Measurements from ENCODE around the gene RAB12.
"Not testable (repeated sequence)": the region's sequence is repeated elsewhere in the genome, so short reads cannot be mapped to it uniquely, and the experiment has no call there.

The RAB12 gene

GRCh38 chr18:8608795-8609658 lies at the start of gene RAB12:
TSS of gene RAB12 (plus strand) at chr18:8609437. CDS start at chr18:8609440, 3 bp downstream.
- Histone ChIP-seq H3K36me3 (peaks cover 9 to 25% (median 14%) of the 10 kb centered on the region in 11 experiments; a peak in 20 of 22 replicates), H3K4me3 (peak within 1 kb of the TSS; percentile 92 to 99 (median 97)), H3K27me3 (no peaks in the 10 kb centered on the region), H4K20me1 (peaks cover 36 to 45% (median 44%) of the 10 kb centered on the region in 11 experiments), H3K9ac (peak within 1 kb of the TSS; percentile 85 to 97 (median 94)), H3K4me1 (peaks cover 56 to 69% (median 62%) of the 10 kb centered on the region in 10 experiments), H3K9me3 (replicated peaks in 1 of 11) (no peaks in the 10 kb centered on the region), H3K27ac (peak within 1 kb of the TSS; percentile 79 to 91 (median 88)), H3K4me2 (peak within 1 kb of the TSS; percentile 88 to 98 (median 94))
- no peak for TF ChIP-seq Cebpa-rat (IDR thresholded peaks at IDR 0.05)

GRCh38 chr18:8559612-8560186 lies 49.5 kb upstream of the RAB12 start:
- no peak for TF ChIP-seq Cebpa-rat (IDR thresholded peaks at IDR 0.05)
- Histone ChIP-seq H4K20me1 (no peaks in the 10 kb centered on the region), H3K4me3 (no peak overlapping the region), H3K36me3 (no peaks in the 10 kb centered on the region), H3K27me3 (no peaks in the 10 kb centered on the region), H3K27ac (no peak overlapping the region), H3K9me3 (replicated peaks in 1 of 11) (no peaks in the 10 kb centered on the region; a peak in 1 of 22 replicates), H3K4me1 (peaks cover 0 to 6% (median 0%) of the 10 kb centered on the region in 10 experiments; a peak in 6 of 20 replicates), H3K9ac (no peak overlapping the region), H3K4me2 (peak overlapping the region in 4 of 11 experiments; percentile 6 to 16 (median 10); a peak in 3 of 22 replicates)

GRCh38 chr18:8561123-8561910 lies 47.9 kb upstream of the RAB12 start:
- H3K9me3 ChIP-seq (replicated peaks in 1 of 11) = no peaks in the 10 kb centered on the region; a peak in 1 of 22 replicates
- no peak overlapping the region for H3K4me2 ChIP-seq
- no peak overlapping the region for H3K9ac ChIP-seq
- H4K20me1 ChIP-seq = no peaks in the 10 kb centered on the region
- no peak for TF ChIP-seq Cebpa-rat (IDR thresholded peaks at IDR 0.05)
- peaks cover 0 to 6% (median 0%) of the 10 kb centered on the region in 10 experiments; a peak in 6 of 20 replicates for H3K4me1 ChIP-seq
- H3K27me3 ChIP-seq = no peaks in the 10 kb centered on the region
- no peak overlapping the region for H3K27ac ChIP-seq
- H3K4me3 ChIP-seq = no peak overlapping the region
- no peaks in the 10 kb centered on the region for H3K36me3 ChIP-seq

- no peaks in the 10 kb centered on the region for H3K36me3 ChIP-seq
- H3K4me2 ChIP-seq = no peak overlapping the region
- H4K20me1 ChIP-seq = no peaks in the 10 kb centered on the region
- TF ChIP-seq Cebpa-rat (IDR thresholded peaks at IDR 0.05) = no peak
- H3K27ac ChIP-seq = no peak overlapping the region
- peaks cover 0 to 6% (median 0%) of the 10 kb centered on the region in 10 experiments; a peak in 6 of 20 replicates for H3K4me1 ChIP-seq
- no peaks in the 10 kb centered on the region; a peak in 1 of 22 replicates for H3K9me3 ChIP-seq (replicated peaks in 1 of 11)
- H3K9ac ChIP-seq = no peak overlapping the region
- H3K27me3 ChIP-seq = no peaks in the 10 kb centered on the region
- no peak overlapping the region for H3K4me3 ChIP-seq
Observed at GRCh38 chr18:8562070-8562469, 47.2 kb upstream of the RAB12 start.

- Histone ChIP-seq H3K27ac (no peak overlapping the region), H3K9ac (no peak overlapping the region), H3K9me3 (replicated peaks in 1 of 11) (no peaks in the 10 kb centered on the region; a peak in 1 of 22 replicates), H3K4me1 (peaks cover 0 to 6% (median 0%) of the 10 kb centered on the region in 10 experiments; a peak in 6 of 20 replicates), H3K27me3 (no peaks in the 10 kb centered on the region), H4K20me1 (no peaks in the 10 kb centered on the region), H3K4me2 (no peak overlapping the region), H3K4me3 (no peak overlapping the region), H3K36me3 (no peaks in the 10 kb centered on the region)
- no peak for TF ChIP-seq Cebpa-rat (IDR thresholded peaks at IDR 0.05)
Observed at GRCh38 chr18:8562919-8563318, 46.3 kb upstream of the RAB12 start.

- no peak for TF ChIP-seq Cebpa-rat (IDR thresholded peaks at IDR 0.05)
- H3K4me1 ChIP-seq = no peaks in the 10 kb centered on the region
- H3K9ac ChIP-seq = no peak overlapping the region
- H3K9me3 ChIP-seq (replicated peaks in 1 of 11) = 0 out of 22 replicates have a peak, but pooled peaks cover 0 to 7% (median 0%) of the 10 kb centered on the region in 11 experiments
- no peak overlapping the region for H3K4me3 ChIP-seq
- no peaks in the 10 kb centered on the region for H3K36me3 ChIP-seq
- no peaks in the 10 kb centered on the region for H3K27me3 ChIP-seq
- H4K20me1 ChIP-seq = no peaks in the 10 kb centered on the region
- H3K4me2 ChIP-seq = no peak overlapping the region
- no peak overlapping the region for H3K27ac ChIP-seq
Observed at GRCh38 chr18:8571399-8571798, 37.8 kb upstream of the RAB12 start.

- not testable (repeated sequence) for H3K4me1 ChIP-seq; H3K4me2 ChIP-seq; H3K27ac ChIP-seq; H3K9ac ChIP-seq; H4K20me1 ChIP-seq; H3K4me3 ChIP-seq; H3K9me3 ChIP-seq (replicated peaks in 1 of 11); H3K27me3 ChIP-seq; H3K36me3 ChIP-seq
Observed at GRCh38 chr18:8573766-8574165, 35.5 kb upstream of the RAB12 start.

- no peak overlapping the region for H3K4me2 ChIP-seq
- no peaks in the 10 kb centered on the region; a peak in 1 of 22 replicates for H4K20me1 ChIP-seq
- no peak for TF ChIP-seq Cebpa-rat (IDR thresholded peaks at IDR 0.05)
- no peaks in the 10 kb centered on the region for H3K36me3 ChIP-seq
- H3K9ac ChIP-seq = no peak overlapping the region
- H3K27me3 ChIP-seq = no peaks in the 10 kb centered on the region
- no peak overlapping the region for H3K4me3 ChIP-seq
- H3K27ac ChIP-seq = no peak overlapping the region
- H3K4me1 ChIP-seq = peaks cover 6 to 9% (median 7%) of the 10 kb centered on the region in 10 experiments; a peak in 9 of 20 replicates
- H3K9me3 ChIP-seq (replicated peaks in 1 of 11) = peaks cover 3 to 17% (median 12%) of the 10 kb centered on the region in 11 experiments; a peak in 20 of 22 replicates
Observed at GRCh38 chr18:8584798-8585197, 24.4 kb upstream of the RAB12 start.

GRCh38 chr18:8586941-8587340 lies 22.3 kb upstream of the RAB12 start:
- no peak overlapping the region for H3K9ac ChIP-seq
- H3K27ac ChIP-seq = no peak overlapping the region
- peak overlapping the region; percentile 8 to 39 (median 31); a peak in 14 of 22 replicates for H3K4me2 ChIP-seq
- no peak overlapping the region for H3K4me3 ChIP-seq
- peaks cover 6 to 9% (median 7%) of the 10 kb centered on the region in 10 experiments; a peak in 9 of 20 replicates for H3K4me1 ChIP-seq
- no peak for TF ChIP-seq Cebpa-rat (IDR thresholded peaks at IDR 0.05)
- no peaks in the 10 kb centered on the region; a peak in 1 of 22 replicates for H4K20me1 ChIP-seq
- H3K36me3 ChIP-seq = no peaks in the 10 kb centered on the region
- H3K27me3 ChIP-seq = no peaks in the 10 kb centered on the region
- H3K9me3 ChIP-seq (replicated peaks in 1 of 11) = peaks cover 3 to 22% (median 16%) of the 10 kb centered on the region in 11 experiments; a peak in 20 of 22 replicates
